ENCODE measurements around the gene UHRF2.
A peak's percentile ranks its signal among the peaks of the same experiment; 100 is the strongest.
"Not testable (repeated sequence)": the region's sequence is repeated elsewhere in the genome, so short reads cannot be mapped to it uniquely, and the experiment has no call there.

The UHRF2 gene

GRCh38 chr9:6488395-6488794, 75.4 kb downstream of the UHRF2 start:
- DNase-seq (ENCODE audit: low read depth), result no peak

GRCh38 chr9:6489099-6489498, 76.1 kb downstream of the UHRF2 start:
- no peak for DNase-seq (ENCODE audit: low read depth)

DNA sequence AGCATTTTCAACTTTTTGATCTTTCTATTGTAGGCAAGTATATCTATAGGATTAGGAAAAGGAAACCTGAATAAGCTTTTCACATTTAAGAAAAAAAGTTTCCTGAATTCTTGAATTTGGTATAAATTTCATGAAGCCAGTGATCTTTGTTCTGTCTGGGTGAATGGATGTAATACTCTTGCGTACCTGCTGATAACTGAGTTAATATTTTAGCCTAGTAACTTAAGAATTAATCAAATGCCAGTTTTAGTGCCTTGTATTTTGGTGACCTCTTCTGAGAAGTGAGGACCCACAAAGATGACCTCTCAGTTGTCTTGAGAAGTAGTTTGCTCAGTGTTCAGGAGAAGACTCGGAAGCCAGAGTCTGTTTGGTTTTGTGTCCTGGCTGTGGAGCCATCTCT, 77.9 kb downstream of the UHRF2 start:
- no peak for DNase-seq (ENCODE audit: low read depth)

DNA sequence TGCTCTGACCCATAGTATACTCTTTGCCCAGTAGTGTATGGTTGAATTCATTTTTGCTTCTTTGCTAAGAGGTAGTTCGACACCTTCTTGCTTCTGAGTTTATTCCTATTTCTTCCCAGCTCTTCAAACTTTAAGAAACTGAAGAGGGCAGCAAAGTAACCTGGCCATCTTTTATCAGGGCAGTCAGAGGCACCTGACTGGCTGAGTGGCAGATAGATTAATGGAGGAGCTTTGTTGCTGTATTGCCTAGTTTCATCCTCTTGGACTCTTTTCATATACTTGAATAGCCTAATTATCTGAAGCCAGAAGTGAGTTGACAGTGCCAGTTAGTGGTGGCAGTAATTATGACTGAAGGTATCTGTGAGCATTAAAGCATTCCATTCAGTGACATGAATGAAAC, 82.5 kb downstream of the UHRF2 start:
- DNase-seq (ENCODE audit: low read depth), result no peak

GRCh38 chr9:6498982-6499381, 86.0 kb downstream of the UHRF2 start:
- peak; percentile 56 for DNase-seq (ENCODE audit: low read depth)

- DNase-seq (ENCODE audit: low read depth), result no peak
Observed at GRCh38 chr9:6501526-6502210, 88.7 kb downstream of the UHRF2 start.

DNA sequence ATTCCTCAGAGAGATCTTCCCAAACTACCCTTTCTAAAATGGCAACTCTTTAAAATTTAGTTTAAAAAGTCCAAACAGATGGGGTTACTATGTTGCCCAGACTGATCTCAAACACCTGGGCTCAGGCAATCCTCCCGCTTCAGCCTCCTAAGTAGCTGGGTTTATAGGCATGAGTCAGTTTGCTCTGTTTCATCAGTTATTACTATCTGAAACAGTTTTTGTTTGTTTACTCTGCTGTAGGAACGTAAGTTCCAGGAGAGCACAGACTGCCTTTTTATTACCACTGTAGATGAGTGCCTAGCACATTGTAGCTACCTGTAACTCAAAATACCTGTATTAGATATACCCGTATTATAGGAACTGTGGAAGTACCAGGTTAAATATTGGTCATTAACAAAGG, 89.4 kb downstream of the UHRF2 start:
- no peak for DNase-seq (ENCODE audit: low read depth)

DNA sequence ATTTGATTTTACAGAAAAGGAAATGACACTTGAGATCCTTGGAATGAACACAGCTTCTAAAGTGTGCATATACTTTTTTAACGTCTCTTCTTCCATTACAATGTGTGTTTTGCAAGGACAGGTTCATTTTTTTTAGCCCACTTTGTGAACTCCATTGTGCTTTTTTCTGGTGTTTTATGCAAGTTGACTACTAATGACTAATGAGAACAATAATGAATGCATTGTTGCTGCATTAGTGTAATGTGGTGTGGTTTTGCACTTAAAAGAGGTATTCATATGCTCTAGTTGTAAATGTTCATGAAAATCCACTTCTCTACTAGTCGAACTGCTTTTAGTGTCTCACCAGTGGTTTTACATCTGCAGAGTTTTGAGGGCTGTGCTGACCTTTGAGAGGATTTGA, 93.6 kb downstream of the UHRF2 start:
- no peak for DNase-seq (ENCODE audit: low read depth)

- DNase-seq (ENCODE audit: low read depth), result no peak
Observed at GRCh38 chr9:6512085-6512657, 99.2 kb downstream of the UHRF2 start.

DNA sequence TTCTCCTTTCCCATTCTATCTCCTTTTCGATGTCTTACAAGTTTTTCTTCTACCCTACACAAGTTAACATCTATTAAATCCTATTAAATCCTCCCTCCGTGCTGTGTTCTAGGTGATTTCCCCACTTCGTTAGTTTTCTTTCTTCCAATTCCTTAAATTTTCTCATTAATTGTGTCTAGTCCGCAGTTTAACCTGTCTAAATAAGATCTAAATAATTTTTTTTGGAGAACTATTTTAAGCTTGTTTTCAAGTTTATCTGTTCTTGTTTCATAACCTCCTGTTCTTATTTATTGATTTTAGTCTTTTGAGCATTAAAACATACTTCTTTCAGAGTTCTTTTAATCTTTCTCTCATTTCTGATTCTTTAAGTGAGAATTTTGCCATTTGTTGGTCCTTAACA, 109.3 kb downstream of the UHRF2 start:
- DNase-seq (ENCODE audit: low read depth), result no peak

GRCh38 chr9:6525326-6526045, 112.5 kb downstream of the UHRF2 start:
- DNase-seq (ENCODE audit: low read depth), result peak; percentile 24

DNA sequence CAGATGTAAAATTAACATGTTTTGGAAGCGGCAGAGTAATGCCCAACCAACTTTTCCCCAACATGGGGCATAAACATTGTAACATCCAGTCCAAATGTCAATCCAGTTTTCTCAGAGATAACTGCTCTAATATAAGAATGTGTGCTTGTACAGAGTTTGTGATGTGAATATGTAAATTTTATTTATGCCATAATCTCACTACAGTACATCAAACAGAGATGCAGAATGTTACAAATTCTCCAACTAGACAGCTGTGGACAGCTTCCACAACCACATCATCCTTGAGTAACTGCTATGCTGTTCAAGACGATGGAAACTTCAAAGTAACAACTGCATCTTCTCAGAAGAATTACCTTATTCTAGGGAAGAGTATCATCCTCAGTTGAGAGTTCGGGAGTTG, 122.6 kb downstream of the UHRF2 start:
- DNase-seq (ENCODE audit: low read depth), result no peak

- no peak for DNase-seq (ENCODE audit: low read depth)
Observed at GRCh38 chr9:6538666-6539071, 125.7 kb downstream of the UHRF2 start.

DNA sequence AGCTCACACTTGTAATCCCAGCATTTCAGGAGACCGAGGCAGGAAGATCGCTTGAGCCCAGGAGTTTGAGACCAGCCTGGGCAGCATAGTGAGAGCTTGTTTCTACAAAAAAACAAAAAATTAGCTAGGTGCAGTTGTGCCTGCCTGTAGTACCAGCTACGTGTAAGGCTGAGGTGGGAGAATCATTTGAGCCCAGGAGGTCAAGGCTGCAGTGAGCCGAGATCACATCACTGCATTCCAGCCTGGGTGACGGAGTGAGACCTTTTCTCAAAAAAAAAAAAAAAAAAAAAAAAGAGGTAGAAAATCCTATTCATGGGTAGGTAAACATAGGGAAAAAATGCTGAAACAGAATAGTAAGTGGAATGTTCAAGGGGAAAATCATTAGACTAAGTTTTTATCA, 129.6 kb downstream of the UHRF2 start:
- not testable (repeated sequence) for DNase-seq (ENCODE audit: low read depth)

DNA sequence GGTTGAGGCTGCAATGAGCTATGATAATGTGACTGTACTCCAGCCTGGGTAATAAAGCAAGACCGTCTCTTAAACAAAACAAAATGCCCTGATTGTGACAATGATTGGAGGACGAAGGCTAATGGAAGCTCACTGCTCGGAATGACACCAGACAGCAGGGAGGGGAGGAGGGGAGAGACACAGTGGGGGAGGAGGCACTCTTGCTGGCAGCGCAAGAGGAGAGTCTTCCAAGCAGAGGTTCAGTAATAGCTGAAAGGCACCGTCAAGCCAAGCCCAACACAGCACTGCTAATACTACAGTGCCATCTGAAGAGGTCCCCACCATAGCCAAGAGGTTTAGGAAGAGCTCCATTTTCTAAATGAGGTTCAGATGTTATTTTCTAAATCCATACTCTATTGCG, 130.2 kb downstream of the UHRF2 start:
- DNase-seq (ENCODE audit: low read depth), result no peak

DNA sequence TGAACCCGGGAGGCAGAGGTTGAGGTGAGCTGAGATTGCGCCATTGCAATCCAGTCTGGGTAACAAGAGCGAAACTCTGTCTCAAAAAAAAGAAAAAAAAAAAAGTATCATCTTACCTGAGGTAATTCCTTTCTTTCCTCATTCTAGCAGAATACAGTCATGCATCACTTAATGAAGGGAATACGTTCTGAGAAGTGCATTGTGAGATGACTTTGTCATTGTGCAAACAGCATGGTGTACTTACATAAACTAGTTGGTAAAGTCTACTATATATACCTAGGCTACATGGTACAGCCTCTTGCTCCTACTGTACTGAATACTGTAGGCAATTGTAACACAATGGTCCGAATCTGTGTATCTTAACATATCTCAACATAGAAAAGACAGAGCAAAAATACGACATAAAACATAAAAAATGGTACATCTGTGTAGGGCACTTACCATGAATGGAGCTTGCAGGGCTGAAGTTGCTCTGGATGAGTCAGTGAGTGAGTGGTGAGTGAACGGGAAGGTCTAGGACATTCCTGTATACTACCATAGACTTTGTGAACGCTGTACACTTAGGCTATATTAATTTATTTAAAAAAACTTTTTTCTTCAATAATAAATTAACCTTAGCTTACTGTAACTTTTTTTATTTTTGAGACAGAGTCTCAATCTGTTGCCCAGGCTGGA, 132.2 kb downstream of the UHRF2 start:
- DNase-seq (ENCODE audit: low read depth), result no peak

- DNase-seq (ENCODE audit: low read depth), result no peak
Observed at GRCh38 chr9:6549106-6549800, 136.3 kb downstream of the UHRF2 start.

DNA sequence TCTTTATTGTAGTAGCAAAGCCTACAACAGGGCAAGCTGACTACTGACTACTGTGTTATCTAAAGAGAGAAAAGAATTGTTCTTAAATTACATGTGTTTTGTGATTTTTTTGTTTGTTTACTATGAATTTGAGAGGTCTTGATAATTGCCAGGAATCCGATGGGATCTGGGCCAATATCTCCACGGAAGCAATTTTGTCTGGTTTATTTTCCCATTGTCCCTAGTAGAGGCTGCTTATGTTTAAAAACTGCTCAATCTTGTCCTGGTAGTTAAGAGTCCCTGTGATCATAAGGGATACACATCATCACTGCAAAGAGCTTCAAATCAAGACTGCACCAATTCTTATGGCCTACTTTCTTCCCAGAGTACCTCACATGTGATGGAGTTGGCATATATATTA, 138.1 kb downstream of the UHRF2 start:
- no peak for DNase-seq (ENCODE audit: low read depth)

GRCh38 chr9:6552033-6552432, 139.0 kb downstream of the UHRF2 start:
- DNase-seq (ENCODE audit: low read depth), result no peak

GRCh38 chr9:6552498-6553121, 139.6 kb downstream of the UHRF2 start:
- no peak for DNase-seq (ENCODE audit: low read depth)

GRCh38 chr9:6553866-6554265, 140.9 kb downstream of the UHRF2 start:
- no peak for DNase-seq (ENCODE audit: low read depth)

Data from non-pigmented ciliary epithelial cell (primary cell).